Hematopoietic multipotent progenitor cell treated with erythropoietin and hydrocortisone succinate and interleukin-3 and kit ligand, for 8 days (in vitro differentiated cells): ENCODE results near the gene MAPK12.
"Not testable (repeated sequence)": the region's sequence is repeated elsewhere in the genome, so short reads cannot be mapped to it uniquely, and the experiment has no call there.

ENCODE experiments used
- DNase-seq: peaks from one replicate; pipeline ENCODE4 v3.0.0-alpha.2; 2015

MAPK12 gene

GRCh38 chr22:50210378-50211139 is 50.9 kb downstream of the MAPK12 start:
- no peak for DNase-seq

- DNase-seq = peak; percentile 78
Observed at GRCh38 chr22:50209893-50210292, 51.6 kb downstream of the MAPK12 start.

- DNase-seq = no peak
Observed at GRCh38 chr22:50208939-50209892, 52.3 kb downstream of the MAPK12 start.

- DNase-seq = no peak
Observed at GRCh38 chr22:50208430-50208938, 53.0 kb downstream of the MAPK12 start.

GRCh38 chr22:50207383-50208140 is 53.9 kb downstream of the MAPK12 start:
- no peak for DNase-seq

GRCh38 chr22:50206599-50206998 is 54.9 kb downstream of the MAPK12 start:
- peak; percentile 29 for DNase-seq

GRCh38 chr22:50205781-50206569 is 55.5 kb downstream of the MAPK12 start:
- DNase-seq = no peak

- DNase-seq = not testable (repeated sequence)
Observed at GRCh38 chr22:50204998-50205397, 56.5 kb downstream of the MAPK12 start.

GRCh38 chr22:50204571-50204970 is 56.9 kb downstream of the MAPK12 start:
- DNase-seq = no peak

- no peak for DNase-seq
Observed at GRCh38 chr22:50203288-50203687, 58.2 kb downstream of the MAPK12 start.
